ENCODE measurements around the gene CFI. TPM values are rescaled to one million over a fixed set of nuclear protein-coding genes. Genes with fewer than 3 reads are reported as not detected.

The CFI gene
- total and polyA plus RNA-seq, 2 of the 8 experiments (the other 6 are each of a cell fraction or from before 2014, with no cell fraction given): not detected

DNA sequence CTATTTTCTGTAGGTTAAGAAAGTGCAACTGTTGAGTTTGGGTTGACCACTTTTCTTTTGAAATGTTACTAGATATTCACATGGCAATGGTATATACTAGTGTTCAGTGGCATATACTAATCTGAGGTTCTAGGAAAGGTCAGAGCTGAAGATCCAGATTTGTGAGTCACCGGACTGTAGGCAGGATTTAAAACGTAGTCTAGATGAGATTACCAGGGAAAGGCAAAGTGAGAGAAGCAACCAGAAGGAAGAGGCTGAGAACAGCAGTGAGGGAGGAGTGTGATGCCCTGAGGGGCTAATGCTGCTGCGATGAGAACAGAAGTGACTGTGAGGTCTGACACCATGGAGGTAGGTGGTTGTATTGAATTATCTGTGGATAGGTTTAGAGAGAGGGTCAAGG lies 62.3 kb downstream of the CFI start:
- Histone ChIP-seq H3K36me3 (ENCODE audit: control insufficient read depth in 2 of 4, insufficient read depth in 4 of 4, low read length in 3 of 4) (no peaks in the 10 kb centered on the region), H3K9me3 (ENCODE audit: insufficient read depth in 2 of 2, low read depth in 1 of 2, low read length in 1 of 2) (no peaks in the 10 kb centered on the region), H3K4ac (replicated peaks; ENCODE audit: insufficient read length, low read depth, low read length) (no peak overlapping the region), H2BK20ac (ENCODE audit: low read length) (no peak overlapping the region), H3K79me1 (ENCODE audit: low read depth, low read length) (no peaks in the 10 kb centered on the region), H3K9ac (replicated peaks in 1 of 4; ENCODE audit: extremely low read depth in 1 of 4, low read depth in 3 of 4, low read length in 3 of 4) (no peak overlapping the region), H4K91ac (replicated peaks; ENCODE audit: insufficient read length, low read length) (no peak overlapping the region), H4K20me1 (replicated peaks in 1 of 2; ENCODE audit: control insufficient read depth in 1 of 2, insufficient read depth in 2 of 2, low read length in 2 of 2) (no peaks in the 10 kb centered on the region), H3K79me2 (ENCODE audit: control insufficient read depth in 1 of 2, insufficient read depth in 2 of 2, low read length in 2 of 2) (no peaks in the 10 kb centered on the region), H3K4me1 (replicated peaks in 1 of 4; ENCODE audit: control insufficient read depth in 3 of 4, insufficient read depth in 4 of 4, low read length in 3 of 4) (no peaks in the 10 kb centered on the region), H4K5ac (ENCODE audit: insufficient read length, low read depth, low read length) (no peak overlapping the region), H3K14ac (ENCODE audit: insufficient read length) (no peak overlapping the region), H2BK12ac (ENCODE audit: low read depth, low read length) (no peak overlapping the region), H2AFZ (ENCODE audit: low read length) (no peak overlapping the region), H3K56ac (replicated peaks; ENCODE audit: insufficient read length, low read depth, low read length) (no peak overlapping the region), H3K4me3 (ENCODE audit: extremely low read depth in 1 of 4, insufficient read depth in 2 of 4, low read depth in 3 of 4, low read length in 4 of 4) (no peak overlapping the region), H2AK5ac (ENCODE audit: low read depth, low read length) (no peak overlapping the region), H3K4me2 (ENCODE audit: insufficient read depth in 1 of 2, low read depth in 2 of 2, low read length in 2 of 2) (no peak overlapping the region), H3K18ac (ENCODE audit: extremely low read depth, low read length) (no peak overlapping the region), H3K27me3 (replicated peaks in 1 of 4; ENCODE audit: control insufficient read depth in 3 of 4, extremely low read depth in 1 of 4, insufficient read depth in 3 of 4, low read length in 3 of 4) (no peaks in the 10 kb centered on the region), H2BK15ac (ENCODE audit: low read length) (no peak overlapping the region), H2BK5ac (ENCODE audit: low read depth, low read length) (no peak overlapping the region), H2BK120ac (replicated peaks; ENCODE audit: low read depth, low read length) (no peak overlapping the region), H3K23ac (ENCODE audit: insufficient read length) (no peak overlapping the region), H3K27ac (ENCODE audit: low read depth, low read length) (no peak overlapping the region), H3K23me2 (ENCODE audit: low read depth, low read length) (no peaks in the 10 kb centered on the region; the same call in 1 of the 2 replicates), H4K8ac (ENCODE audit: extremely low read depth, insufficient read depth, low read length) (no peak overlapping the region)
- WGBS, 2 experiments (ENCODE audit: extremely low coverage in 1 of 2, insufficient coverage in 1 of 2, insufficient read length in 1 of 2, insufficient replicate concordance in 2 of 2, low coverage in 1 of 2, low lambda C conversion rate in 2 of 2, missing lambda C conversion rate in 1 of 2): 90% methylated on average over 3 of the region's 3 CpGs; no CpG with 5 or more reads in 1 of the 2 experiments
- DNase-seq (ENCODE audit: low read depth in 1 of 2, low spot score in 2 of 2) (no peak), FAIRE-seq (no peak)
- ChIA-PET CTCF (ENCODE audit: partially characterized antibody) (interaction anchor here (0.6 kb wide), 1 partner anchor 236 kb away, joined by 3 read pairs; no protein-coding TSS in a partner anchor), POLR2A (ENCODE audit: partially characterized antibody) (no interaction called here)
- TF ChIP-seq SIN3A (conservative IDR thresholded peaks at IDR 0.05 in 1 of 2, IDR thresholded peaks at IDR 0.05 in 1 of 2; ENCODE audit: low read depth in 1 of 2, low read length in 2 of 2) (no peak), SP2 (IDR thresholded peaks at IDR 0.05; ENCODE audit: low read length) (no peak), SP4 (IDR thresholded peaks at IDR 0.05; ENCODE audit: low read length) (no peak), JUN (IDR thresholded peaks at IDR 0.05; ENCODE audit: low read depth, low read length) (no peak), E2F6 (IDR thresholded peaks at IDR 0.05) (no peak), HDAC2 (IDR thresholded peaks at IDR 0.05; ENCODE audit: borderline replicate concordance in 1 of 2, low read depth in 2 of 2, low read length in 2 of 2) (no peak)
- TF ChIP-seq, protein P1, sequence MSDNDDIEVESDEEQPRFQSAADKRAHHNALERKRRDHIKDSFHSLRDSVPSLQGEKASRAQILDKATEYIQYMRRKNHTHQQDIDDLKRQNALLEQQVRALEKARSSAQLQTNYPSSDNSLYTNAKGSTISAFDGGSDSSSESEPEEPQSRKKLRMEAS (IDR thresholded peaks at IDR 0.05): no peak

Measured in H1 (cell line).